ENCODE measurements around the gene EMC8. TPM values are rescaled to one million over a fixed set of nuclear protein-coding genes. Genes with fewer than 3 reads are reported as not detected.

The EMC8 gene
- total and polyA plus RNA-seq, 2 of the 8 experiments (the other 6 are each of a cell fraction or from before 2014, with no cell fraction given), result 52.2 to 69.7 TPM

DNA sequence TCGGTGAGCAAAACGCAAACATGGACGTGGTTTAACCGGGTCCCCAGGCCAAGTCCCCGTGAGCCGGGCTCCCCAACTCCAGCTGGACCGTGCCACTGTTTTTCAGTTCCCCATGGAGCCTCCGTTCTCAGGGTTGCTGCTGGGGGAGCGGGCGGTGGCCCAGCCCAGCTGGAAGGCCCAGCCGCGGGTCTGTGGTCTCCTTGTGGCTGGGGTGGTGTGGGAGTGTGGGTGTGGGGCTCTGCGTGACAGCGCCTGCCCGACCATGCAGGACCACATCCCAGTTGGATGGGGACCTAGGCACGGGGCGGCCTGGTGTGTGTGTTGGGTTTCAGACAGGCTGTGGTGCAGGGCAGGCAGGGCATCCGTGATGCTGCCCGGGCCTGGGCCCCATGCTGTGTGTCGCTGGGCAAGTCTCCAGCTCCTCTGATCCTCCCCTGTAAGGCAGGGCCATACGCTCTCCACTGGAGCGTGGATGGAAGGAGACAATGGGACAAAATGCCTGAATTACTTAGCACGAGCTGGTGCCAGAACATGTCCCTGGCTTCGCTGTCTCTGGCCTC is 40.4 kb upstream of the EMC8 start (continued):
- TF ChIP-seq, protein P1, sequence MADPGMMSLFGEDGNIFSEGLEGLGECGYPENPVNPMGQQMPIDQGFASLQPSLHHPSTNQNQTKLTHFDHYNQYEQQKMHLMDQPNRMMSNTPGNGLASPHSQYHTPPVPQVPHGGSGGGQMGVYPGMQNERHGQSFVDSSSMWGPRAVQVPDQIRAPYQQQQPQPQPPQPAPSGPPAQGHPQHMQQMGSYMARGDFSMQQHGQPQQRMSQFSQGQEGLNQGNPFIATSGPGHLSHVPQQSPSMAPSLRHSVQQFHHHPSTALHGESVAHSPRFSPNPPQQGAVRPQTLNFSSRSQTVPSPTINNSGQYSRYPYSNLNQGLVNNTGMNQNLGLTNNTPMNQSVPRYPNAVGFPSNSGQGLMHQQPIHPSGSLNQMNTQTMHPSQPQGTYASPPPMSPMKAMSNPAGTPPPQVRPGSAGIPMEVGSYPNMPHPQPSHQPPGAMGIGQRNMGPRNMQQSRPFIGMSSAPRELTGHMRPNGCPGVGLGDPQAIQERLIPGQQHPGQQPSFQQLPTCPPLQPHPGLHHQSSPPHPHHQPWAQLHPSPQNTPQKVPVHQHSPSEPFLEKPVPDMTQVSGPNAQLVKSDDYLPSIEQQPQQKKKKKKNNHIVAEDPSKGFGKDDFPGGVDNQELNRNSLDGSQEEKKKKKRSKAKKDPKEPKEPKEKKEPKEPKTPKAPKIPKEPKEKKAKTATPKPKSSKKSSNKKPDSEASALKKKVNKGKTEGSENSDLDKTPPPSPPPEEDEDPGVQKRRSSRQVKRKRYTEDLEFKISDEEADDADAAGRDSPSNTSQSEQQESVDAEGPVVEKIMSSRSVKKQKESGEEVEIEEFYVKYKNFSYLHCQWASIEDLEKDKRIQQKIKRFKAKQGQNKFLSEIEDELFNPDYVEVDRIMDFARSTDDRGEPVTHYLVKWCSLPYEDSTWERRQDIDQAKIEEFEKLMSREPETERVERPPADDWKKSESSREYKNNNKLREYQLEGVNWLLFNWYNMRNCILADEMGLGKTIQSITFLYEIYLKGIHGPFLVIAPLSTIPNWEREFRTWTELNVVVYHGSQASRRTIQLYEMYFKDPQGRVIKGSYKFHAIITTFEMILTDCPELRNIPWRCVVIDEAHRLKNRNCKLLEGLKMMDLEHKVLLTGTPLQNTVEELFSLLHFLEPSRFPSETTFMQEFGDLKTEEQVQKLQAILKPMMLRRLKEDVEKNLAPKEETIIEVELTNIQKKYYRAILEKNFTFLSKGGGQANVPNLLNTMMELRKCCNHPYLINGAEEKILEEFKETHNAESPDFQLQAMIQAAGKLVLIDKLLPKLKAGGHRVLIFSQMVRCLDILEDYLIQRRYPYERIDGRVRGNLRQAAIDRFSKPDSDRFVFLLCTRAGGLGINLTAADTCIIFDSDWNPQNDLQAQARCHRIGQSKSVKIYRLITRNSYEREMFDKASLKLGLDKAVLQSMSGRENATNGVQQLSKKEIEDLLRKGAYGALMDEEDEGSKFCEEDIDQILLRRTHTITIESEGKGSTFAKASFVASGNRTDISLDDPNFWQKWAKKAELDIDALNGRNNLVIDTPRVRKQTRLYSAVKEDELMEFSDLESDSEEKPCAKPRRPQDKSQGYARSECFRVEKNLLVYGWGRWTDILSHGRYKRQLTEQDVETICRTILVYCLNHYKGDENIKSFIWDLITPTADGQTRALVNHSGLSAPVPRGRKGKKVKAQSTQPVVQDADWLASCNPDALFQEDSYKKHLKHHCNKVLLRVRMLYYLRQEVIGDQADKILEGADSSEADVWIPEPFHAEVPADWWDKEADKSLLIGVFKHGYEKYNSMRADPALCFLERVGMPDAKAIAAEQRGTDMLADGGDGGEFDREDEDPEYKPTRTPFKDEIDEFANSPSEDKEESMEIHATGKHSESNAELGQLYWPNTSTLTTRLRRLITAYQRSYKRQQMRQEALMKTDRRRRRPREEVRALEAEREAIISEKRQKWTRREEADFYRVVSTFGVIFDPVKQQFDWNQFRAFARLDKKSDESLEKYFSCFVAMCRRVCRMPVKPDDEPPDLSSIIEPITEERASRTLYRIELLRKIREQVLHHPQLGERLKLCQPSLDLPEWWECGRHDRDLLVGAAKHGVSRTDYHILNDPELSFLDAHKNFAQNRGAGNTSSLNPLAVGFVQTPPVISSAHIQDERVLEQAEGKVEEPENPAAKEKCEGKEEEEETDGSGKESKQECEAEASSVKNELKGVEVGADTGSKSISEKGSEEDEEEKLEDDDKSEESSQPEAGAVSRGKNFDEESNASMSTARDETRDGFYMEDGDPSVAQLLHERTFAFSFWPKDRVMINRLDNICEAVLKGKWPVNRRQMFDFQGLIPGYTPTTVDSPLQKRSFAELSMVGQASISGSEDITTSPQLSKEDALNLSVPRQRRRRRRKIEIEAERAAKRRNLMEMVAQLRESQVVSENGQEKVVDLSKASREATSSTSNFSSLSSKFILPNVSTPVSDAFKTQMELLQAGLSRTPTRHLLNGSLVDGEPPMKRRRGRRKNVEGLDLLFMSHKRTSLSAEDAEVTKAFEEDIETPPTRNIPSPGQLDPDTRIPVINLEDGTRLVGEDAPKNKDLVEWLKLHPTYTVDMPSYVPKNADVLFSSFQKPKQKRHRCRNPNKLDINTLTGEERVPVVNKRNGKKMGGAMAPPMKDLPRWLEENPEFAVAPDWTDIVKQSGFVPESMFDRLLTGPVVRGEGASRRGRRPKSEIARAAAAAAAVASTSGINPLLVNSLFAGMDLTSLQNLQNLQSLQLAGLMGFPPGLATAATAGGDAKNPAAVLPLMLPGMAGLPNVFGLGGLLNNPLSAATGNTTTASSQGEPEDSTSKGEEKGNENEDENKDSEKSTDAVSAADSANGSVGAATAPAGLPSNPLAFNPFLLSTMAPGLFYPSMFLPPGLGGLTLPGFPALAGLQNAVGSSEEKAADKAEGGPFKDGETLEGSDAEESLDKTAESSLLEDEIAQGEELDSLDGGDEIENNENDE (IDR thresholded peaks at IDR 0.05; ENCODE audit: insufficient replicate concordance, low read length), result no peak
- TF ChIP-seq, protein P2, sequence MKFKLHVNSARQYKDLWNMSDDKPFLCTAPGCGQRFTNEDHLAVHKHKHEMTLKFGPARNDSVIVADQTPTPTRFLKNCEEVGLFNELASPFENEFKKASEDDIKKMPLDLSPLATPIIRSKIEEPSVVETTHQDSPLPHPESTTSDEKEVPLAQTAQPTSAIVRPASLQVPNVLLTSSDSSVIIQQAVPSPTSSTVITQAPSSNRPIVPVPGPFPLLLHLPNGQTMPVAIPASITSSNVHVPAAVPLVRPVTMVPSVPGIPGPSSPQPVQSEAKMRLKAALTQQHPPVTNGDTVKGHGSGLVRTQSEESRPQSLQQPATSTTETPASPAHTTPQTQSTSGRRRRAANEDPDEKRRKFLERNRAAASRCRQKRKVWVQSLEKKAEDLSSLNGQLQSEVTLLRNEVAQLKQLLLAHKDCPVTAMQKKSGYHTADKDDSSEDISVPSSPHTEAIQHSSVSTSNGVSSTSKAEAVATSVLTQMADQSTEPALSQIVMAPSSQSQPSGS (IDR thresholded peaks at IDR 0.05; ENCODE audit: low read length), result no peak
- TF ChIP-seq KDM4A (IDR thresholded peaks at IDR 0.05; ENCODE audit: low read depth, low read length, severe bottlenecking) (no peak), CBX5 (IDR thresholded peaks at IDR 0.05; ENCODE audit: low read depth, low read length) (no peak), KDM1A (IDR thresholded peaks at IDR 0.05; ENCODE audit: borderline replicate concordance, low read length) (no peak)

Measured in H1 (cell line).